GM21447 (cell line): ENCODE results near the gene MCTP1.

Experiments
- ATAC-seq: cut with Tn5 transposase; IDR thresholded peaks from one replicate; pipeline ENCODE4 v1.9.1; 2021; ENCODE audit not compliant: unreplicated experiment

The MCTP1 gene

DNA sequence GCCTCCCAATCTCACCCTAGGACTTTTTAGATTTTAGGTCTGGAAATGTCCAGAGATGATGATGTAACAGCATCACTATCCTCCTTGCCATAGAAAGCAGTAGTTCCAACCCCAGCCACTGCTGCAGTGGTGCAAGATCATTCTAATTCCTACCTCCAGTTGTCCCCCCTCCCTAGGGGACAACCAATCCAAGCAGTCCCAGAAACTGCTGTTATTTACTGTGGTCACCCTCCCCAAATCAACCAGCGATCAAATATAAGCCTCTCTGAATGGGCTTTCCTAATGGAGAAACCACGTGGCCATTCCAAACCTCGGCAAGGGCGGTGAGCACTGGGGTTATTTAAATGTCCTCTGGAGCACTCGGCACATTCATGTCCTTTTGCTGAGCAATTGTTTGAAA, 506.6 kb downstream of the MCTP1 start:
- ATAC-seq, result no peak

DNA sequence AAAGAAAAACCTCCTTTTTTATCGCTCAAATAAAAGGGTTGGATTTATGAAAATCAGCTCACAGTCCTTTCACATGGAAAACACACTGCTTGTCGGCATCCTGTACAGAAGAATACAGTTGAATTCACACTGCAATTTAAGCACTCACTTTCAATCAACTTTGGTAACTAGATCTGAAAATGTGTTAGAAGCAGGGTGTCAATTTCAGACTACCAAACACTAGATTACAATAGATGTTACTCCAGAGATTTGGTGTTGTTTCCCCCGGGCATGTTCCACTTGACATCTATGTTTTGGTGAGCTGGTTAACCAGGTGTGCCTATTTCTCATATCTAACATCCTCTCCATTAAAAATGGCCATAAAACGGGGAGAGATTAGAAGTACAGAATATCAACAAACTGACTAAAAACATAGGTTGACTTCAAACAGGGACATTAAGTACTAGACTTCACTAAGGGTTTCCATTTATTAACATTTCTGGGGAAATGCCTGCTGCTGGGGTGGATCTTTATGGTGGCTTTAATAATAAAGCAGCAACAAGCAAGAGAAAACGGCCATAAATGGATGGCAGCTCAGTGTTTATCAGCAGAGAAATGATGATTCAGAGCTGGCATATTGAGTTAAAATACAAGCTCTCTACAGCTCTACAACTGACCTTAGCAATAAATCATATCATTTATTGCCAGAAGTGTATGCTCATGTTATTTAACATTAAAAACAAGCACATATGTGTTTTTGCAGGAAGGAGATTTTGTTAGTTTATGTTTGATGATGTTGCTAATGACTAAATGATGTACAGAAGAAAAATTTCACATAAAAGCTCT, 507.6 kb downstream of the MCTP1 start:
- ATAC-seq, result no peak

DNA sequence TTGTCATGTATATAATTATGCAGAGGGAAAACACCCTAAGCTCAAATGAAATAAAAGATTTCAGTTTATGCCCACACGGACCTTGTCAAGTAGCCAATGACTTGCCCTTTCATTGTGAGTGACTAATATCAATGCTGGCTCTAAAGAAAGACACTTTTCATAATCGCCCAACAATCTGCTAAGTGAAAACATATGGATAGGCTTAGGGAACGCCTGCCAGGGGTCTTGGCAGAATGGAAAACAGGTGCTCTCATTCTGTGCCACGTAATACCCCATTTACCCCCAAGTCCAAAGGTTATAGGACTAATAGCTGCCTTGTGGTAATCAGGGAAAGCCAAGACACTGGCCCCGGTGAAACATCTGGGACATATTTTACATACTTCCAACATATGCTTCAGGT, 508.7 kb downstream of the MCTP1 start:
- ATAC-seq, result no peak

DNA sequence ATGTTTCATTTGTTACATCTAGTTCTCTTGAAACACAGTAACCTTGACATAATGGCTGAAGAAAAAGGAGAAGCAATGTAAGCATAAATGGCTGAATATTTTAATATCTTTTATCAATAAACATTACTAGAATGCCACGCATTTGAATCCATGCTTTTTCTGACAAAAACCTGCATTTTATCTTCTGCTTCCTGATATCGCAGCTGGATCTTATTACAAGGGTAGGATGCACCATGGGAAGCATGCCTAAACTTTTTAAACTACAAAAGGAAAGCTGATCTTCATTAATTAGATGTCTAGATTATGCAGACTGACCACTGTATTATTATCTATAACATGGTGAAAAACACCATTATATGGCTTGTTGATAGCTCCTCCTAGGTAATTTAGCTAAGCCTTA, 509.8 kb downstream of the MCTP1 start:
- ATAC-seq, result no peak

DNA sequence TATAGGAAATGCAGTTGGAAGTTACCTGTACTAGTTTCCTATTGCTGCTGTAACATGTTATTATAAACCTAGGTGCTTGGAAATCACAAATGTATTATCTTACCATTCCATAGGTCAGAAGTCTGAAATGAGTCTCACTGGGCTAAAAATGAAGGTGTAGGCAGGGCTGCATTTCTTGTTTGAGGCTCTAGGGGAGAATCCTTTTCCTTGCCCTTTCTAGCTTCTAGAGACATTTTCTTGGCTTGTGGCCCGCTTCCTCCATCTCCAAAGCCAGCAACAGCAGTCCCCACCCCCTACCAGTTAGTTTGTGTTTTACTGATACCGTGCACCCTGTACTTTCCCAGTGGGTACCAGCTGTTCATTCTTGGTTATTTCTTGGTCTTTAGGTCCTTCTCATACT, 513.2 kb downstream of the MCTP1 start:
- ATAC-seq, result no peak

DNA sequence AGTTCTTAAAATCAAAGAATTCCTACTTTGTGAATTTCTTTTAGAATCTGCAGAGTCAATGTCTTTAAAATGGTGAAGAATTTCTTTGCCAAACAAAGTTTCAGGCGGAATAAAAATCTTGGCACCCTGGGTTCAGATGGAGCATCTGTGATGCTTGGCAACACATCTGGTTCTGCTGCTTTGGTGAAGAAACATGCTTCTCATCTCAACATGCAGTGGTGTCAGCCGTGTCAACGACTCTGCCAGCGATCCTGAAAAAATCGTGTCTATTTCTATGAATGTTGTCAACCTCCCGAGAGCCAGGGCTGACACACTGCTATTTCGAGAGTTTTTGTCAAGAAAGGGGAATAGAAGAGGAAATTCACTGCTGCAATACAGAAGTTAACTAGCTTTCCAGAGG, 514.9 kb downstream of the MCTP1 start:
- no peak for ATAC-seq

DNA sequence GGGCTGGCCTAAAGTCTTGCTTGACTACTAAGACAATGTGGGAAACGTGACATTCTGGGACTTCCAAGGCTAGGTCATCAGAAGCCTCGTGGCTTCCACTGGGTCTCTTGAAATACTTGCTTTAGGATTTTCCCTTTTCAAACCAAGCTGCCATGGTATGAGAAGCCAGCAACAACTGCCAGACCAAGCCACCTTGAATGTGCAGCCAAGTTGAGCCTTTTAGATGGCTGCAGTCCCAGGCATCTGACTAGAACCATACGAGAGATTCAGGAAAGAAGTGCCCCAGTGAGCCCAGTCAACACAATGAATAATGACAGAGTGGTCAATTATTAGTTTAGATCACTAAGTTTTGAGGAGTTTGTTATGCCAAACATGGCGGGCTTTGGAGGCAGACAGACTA, 523.1 kb downstream of the MCTP1 start:
- no peak for ATAC-seq

DNA sequence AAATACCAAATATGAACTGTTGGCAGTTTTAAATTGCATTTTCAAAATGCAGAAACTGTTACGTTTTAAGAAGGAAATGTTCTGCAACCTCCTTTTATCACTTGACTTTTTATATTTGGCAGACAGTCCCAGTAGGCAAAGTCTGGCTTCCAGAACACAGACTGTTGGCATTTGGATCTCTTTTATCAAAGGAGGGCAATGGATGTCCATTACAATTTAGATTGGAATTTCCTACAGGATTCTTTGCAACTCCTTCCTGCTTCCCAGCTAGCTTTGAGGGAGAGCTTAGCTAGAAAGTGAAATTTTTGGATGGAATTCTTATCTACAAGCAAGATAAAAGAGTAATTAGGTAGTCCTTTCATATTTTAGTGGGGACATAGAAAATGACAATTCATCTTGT, 523.8 kb downstream of the MCTP1 start:
- no peak for ATAC-seq

DNA sequence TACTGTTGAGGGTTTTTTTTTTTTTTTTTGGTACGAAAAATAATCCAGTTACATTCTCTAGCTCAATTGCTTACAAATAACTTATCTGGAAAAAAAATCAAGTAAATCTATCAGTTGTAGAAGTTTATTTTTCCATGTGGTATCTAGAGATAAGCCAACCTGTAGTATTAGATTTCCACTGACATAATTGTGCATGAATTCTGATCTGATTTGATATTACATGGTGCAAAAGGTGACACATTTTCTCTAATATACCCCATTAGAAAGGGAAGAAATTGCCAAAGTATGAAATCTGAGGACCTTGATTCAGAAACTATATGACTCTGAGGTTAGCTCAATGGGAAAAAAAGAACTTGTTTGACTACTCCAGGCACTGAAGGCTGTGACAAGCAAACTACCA, 524.9 kb downstream of the MCTP1 start:
- no peak for ATAC-seq

DNA sequence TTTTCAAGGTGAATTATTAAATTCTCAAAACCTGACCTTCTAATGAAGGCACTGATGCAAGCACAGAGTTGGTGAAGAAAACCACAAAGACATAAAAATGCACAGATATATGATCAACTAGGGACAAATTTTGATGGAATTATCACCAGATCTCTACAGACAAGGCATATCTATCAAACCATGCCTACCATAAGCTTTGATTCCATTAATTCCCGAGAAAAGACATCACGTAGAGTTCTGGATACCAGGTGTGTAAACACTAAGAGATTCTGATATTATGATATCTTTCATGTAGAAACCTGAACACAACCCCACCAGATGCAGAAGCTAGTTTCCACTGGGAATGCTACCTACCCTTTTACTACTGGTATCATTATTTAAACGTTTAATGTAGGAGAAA, 525.9 kb downstream of the MCTP1 start:
- no peak for ATAC-seq

DNA sequence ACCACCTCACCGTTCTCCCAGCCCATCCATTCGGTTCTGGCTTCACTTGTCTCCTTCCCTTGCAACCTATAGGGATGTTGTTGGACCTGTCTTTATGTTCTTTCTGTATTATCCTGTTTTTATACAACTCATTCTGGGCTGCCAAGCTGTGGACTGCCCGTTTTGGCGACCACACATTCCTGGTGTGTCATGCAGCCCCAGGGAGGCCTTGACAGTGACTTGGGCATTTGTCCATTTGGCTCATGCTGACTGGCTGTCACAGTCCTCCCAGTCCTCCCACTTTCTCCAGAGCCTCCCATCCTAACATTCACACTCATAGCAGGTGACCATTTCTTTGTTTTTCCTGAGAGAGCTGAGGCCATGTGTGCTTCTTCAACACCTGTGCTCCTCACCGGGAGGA, 530.1 kb downstream of the MCTP1 start:
- ATAC-seq, result no peak

DNA sequence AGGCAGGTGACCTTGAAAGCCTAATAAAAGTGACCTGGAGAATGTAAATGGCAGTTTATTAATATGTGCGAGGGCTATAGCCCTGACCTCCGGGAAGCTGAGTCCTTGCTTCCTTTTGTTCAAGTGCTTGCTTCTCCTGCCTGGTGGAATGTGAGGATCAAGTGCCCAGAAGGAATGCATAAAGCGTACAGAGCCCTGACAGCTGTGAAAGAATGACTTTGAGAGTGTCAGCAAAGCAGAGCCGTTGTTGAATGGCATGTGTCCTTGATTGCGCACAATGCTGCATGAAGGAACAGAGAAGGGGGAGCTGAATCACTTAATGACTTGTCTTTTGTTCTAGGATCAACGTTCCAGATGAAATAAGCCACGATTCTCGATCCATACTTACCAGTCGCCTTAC, 533.4 kb downstream of the MCTP1 start:
- ATAC-seq, result no peak

DNA sequence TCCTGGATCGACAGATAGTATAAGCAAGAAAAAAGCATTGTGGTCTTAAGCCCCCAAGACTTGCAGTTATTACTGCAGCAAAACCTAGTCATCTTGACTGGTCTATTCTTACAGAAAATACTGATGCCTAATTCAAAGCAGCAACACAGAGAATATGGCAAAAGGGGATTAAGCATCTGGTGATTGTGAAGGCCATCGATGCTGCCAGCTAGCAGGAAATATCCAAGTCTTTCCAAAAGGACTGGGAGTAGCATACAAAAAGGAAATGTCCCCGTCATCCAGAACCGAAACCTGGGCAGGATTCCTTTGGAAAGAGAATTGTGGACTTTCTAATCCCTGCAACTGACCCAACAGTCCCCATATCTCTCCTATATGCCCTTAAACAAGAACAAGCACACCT, 534.2 kb downstream of the MCTP1 start:
- no peak for ATAC-seq

DNA sequence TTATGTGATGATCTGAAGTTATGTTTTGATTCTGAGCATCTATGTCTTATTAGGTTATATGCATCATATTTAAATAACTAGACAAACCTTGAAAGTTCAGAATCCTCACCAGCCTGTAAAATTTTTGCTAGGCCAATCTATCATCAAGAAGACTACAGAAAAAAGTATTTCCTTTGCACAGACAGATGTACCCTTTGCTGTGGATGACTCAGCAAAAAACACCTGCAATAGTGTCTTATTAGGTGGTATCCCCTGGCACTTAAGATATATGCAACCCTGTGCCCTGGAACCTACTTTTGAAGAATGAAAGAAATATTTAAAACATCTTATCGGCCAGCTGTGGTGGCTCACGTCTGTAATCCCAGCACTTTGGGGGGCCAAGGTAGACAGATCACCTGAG, 535.9 kb downstream of the MCTP1 start:
- ATAC-seq, result no peak

DNA sequence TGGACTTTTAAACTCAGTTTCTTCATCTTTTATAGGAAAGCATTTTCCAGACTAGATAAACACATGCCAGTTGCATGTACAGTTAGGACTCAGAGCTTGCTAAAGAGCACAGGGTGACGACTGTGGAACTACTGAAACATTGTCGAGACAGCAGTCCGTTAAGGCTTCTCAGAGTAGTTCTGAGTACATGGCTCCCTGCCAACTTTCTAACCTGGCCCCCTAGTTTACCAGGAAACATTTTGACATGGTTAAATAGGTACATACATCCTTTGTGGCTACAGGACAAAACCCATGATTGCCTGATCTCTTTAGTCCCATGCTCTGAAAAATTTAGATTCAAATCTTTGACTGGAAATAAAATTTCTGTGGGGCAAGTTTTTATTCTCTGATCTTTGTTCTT, 536.7 kb downstream of the MCTP1 start:
- ATAC-seq, result no peak

DNA sequence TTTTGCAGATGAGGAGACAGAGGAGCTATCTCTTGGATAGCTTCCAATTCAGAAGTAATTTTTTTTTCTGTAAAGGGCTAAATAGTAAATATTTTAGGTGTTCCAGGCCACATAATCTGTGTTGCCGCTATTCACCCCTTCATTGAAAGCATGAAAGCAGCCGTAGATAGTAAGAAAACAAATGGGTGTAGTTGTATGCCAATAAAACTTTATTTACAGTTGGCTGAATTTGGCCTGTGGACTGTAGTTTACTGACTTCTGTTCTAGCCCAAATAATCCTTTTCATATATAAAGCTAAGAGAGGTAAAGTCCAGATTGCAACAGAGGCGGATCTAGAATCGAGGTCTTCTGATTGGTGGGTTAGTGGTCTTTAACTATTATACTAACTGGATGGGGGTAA, 537.5 kb downstream of the MCTP1 start:
- no peak for ATAC-seq

DNA sequence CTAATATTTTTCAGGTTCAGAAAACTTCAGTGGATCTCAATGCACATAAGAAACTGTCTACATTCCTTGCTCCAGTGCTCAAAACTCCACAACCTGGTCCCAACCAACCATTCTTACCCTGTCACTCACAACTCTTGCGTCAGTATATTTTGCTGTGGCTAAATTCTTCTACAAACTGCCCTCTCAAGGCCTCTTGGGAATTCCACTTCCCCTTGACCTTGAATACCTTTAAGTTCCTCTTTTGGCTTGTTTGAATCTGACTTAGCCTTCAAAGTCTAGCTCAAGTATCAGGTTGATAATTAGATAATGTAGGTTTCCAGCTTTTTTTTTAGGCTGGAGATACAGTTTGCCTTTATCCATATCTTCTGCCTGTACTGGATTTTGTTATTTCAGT, 538.2 kb downstream of the MCTP1 start:
- ATAC-seq, result peak; percentile 63

DNA sequence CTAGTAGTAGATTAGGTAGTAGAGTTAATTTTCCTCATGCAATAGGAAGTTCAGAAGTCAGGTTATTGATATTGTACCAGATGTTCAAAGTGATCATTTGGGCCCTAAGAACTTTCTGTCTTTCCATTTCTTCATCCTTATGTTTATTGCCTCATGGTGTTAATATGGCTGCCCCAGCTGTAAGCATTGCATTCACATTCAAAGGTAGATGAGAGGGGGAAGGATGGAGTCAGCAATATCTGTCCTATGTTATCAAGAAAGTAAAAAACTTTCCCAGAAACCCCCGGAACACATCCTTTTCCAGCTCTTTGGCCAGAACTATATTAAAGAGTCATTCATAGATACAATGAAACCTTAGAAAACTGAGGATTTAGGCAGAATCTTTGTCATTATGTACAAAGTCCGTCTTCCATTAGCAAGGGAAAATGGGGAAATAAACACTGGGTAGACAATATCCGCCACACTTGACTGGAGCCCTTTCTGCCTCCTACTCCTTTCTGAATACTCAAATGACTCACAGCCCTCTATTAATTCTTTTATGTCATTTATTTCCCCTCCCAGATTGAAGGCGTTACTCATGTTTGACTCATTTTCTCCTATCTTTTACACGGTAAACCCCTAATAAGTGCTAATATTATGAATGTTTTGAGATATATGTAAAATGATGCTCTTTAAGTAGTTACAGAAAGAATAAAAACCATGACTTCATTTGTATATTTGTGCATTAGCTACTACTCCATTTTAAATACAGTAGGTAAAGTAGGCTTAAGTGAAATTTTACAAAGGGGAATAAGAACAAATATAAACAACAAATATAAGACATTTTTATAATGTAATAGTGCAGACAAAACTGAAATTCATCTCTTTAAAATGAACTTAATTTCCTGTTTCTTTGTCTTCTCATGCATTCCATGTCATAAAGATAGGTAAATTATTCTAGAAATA, 538.8 kb downstream of the MCTP1 start:
- ATAC-seq, result peak; percentile 84

DNA sequence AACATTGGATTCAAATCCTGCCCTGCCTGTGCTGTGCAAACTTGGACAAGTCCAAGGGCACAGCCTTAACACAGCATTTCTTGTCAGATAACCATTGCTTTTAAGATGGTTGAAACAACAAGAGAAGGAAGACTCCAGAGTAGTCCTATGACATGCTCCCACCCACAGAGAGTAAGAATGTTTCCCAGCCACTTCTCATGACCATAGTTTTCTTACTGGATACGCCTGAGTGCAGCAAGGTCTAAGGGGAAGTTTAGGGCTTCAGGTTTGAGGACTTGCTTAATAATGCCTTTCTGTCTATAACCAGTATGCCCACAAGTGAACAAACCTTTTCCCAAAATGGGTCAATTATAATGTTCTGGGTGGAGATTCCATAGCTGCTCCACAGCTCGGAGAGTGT, 540.0 kb downstream of the MCTP1 start:
- ATAC-seq, result no peak

DNA sequence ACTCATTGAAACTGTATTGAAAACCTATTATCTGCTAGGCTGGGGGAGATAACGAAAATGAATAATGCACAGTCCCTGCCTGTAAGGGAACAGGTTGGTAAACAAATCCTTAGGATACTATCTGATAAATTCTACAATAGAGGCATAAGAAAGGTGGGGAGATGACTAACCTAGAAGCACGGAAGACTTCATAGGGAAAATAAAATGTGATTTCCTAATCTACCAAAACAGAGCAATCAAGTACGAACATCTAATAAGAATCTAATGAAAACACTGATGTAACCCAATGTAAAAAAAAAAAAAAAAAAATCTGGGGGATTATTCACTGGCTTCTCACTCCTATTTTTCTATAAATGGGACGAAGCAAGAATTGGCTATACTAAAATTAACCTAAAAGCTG, 542.0 kb downstream of the MCTP1 start:
- no peak for ATAC-seq

DNA sequence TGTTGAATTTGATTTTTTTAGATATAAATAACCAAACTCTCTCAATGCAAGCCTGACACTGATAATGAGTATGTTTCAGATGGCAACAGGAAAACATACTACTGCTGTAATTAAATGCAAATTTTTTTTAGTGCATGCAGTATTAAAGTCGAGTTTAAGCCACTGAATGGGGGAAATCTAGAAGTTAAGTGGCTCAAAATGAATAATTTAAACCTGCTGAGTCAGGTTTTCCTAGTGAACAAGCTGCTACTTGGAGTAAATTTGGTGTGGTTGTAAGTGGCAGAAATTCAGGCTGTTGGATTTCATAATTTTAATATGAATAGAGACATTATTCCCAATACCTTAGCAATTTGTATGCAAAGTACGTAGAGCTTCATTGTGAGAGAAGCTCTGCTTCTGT, 544.6 kb downstream of the MCTP1 start:
- ATAC-seq, result no peak

DNA sequence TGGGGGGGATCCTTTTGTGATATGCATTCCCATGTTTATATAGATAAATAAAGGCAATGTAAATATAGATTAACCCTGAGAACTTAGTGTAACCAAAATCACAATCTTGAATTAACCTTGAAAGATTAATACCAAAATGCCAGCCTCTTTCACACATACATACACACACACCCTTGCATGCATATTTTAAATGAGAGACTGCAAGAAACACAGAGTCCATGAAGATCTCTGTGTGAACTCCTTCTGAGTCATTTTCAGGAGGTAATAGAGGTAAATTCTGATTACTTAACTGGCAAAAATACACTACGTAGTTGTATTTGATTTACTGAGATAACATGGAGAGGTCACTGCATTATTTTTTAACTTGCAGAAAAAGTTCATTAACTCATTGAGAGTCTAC, 548.4 kb downstream of the MCTP1 start:
- no peak for ATAC-seq
